Memory B cell (primary cell): Measurements from ENCODE around the gene CRTC1.
"Not testable (repeated sequence)": the region's sequence is repeated elsewhere in the genome, so short reads cannot be mapped to it uniquely, and the experiment has no call there.

Experiments used
- ATAC-seq: fragments of 150-1000 bp; cut with Tn5 transposase; 2 replicates; pipeline ENCODE4 v1.10.0; 2021; ENCODE audit warnings: low read depth, mild to moderate bottlenecking, moderate library complexity
- DNase-seq, 2 donors: peaks; one replicate each; pipeline ENCODE4 v3.0.0; 2022; ENCODE audit warnings: low spot score in 2 of 2
- H3K27ac Mint-ChIP-seq: one replicate; pipeline ENCODE4 v1.8.0; 2022; ENCODE audit warnings: mild to moderate bottlenecking, moderate library complexity, mixed read lengths
- H3K27me3 Mint-ChIP-seq: one replicate; pipeline ENCODE4 v1.8.0; 2022; ENCODE audit warnings: mixed read lengths
- H3K36me3 Mint-ChIP-seq: one replicate; pipeline ENCODE4 v1.8.0; 2022; ENCODE audit warnings: mild to moderate bottlenecking, mixed read lengths
- H3K4me1 Mint-ChIP-seq: one replicate; pipeline ENCODE4 v1.8.0; 2022; ENCODE audit warnings: mixed read lengths
- H3K4me3 Mint-ChIP-seq: one replicate; pipeline ENCODE4 v1.8.0; 2022; ENCODE audit warnings: mild to moderate bottlenecking, moderate library complexity, mixed read lengths
- H3K9me3 Mint-ChIP-seq: one replicate; pipeline ENCODE4 v1.8.0; 2022; ENCODE audit warnings: mixed read lengths

Gene CRTC1

GRCh38 chr19:18727602-18728001, 44.1 kb downstream of the CRTC1 start:
- not testable (repeated sequence) for H3K36me3 Mint-ChIP-seq, H3K27ac Mint-ChIP-seq, H3K9me3 Mint-ChIP-seq, DNase-seq, ATAC-seq, H3K4me3 Mint-ChIP-seq, H3K27me3 Mint-ChIP-seq, H3K4me1 Mint-ChIP-seq

DNA sequence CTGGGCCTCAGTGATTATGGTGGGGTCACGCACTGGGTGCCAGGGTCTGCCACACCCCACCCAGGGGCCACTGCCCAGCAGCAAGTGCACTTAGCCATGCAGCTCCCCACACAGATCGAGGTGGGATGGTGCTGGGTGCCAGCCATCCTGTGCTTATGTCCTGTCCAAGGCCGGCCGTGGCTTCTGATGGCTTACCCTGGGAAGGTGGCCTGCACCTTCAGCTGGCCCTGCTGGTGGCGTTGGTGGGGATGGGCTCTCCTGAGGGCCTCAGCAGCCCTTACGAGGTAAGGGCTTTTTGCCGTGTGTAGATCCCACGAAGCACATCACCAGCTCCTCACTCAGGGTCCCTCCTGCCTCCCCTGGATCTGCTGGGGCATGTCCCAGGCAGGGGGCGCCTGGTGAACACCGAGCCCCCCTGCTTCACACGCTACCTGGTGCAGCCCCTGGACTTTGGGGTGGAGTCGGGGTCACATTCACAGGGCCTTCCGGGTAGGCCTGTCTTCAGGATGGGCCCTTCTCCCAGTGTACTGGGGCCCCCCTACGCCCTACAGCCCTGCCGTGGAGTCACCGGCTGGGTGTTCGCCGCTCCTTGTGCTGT, 46.6 kb downstream of the CRTC1 start:
- Mint-ChIP-seq H3K9me3 (no peaks in the 10 kb centered on the region), H3K27me3 (no peaks in the 10 kb centered on the region), H3K36me3 (peaks cover 4% of the 10 kb centered on the region), H3K4me1 (peaks cover 8% of the 10 kb centered on the region), H3K27ac (no peak overlapping the region), H3K4me3 (no peak overlapping the region)
- DNase-seq (no peak), ATAC-seq (no peak)

GRCh38 chr19:18730885-18731513, 47.5 kb downstream of the CRTC1 start:
- Mint-ChIP-seq H3K4me1 (peaks cover 5% of the 10 kb centered on the region), H3K27ac (no peak overlapping the region), H3K27me3 (no peaks in the 10 kb centered on the region), H3K4me3 (no peak overlapping the region), H3K9me3 (no peaks in the 10 kb centered on the region), H3K36me3 (peaks cover 4% of the 10 kb centered on the region)
- no peak for ATAC-seq
- DNase-seq, result no peak

GRCh38 chr19:18731562-18732008, 48.1 kb downstream of the CRTC1 start:
- Mint-ChIP-seq H3K9me3 (no peaks in the 10 kb centered on the region), H3K4me3 (no peak overlapping the region), H3K4me1 (peaks cover 5% of the 10 kb centered on the region), H3K36me3 (peaks cover 4% of the 10 kb centered on the region), H3K27ac (no peak overlapping the region), H3K27me3 (no peaks in the 10 kb centered on the region)
- ATAC-seq (no peak), DNase-seq (no peak)

- peaks cover 2% of the 10 kb centered on the region for H3K36me3 Mint-ChIP-seq
- H3K27me3 Mint-ChIP-seq, result no peaks in the 10 kb centered on the region
- ATAC-seq, result no peak
- H3K9me3 Mint-ChIP-seq, result no peaks in the 10 kb centered on the region
- H3K4me3 Mint-ChIP-seq, result no peak overlapping the region
- H3K4me1 Mint-ChIP-seq, result peaks cover 5% of the 10 kb centered on the region
- no peak overlapping the region for H3K27ac Mint-ChIP-seq
- DNase-seq, result no peak
These were observed 49.7 kb downstream of the CRTC1 start for GRCh38 chr19:18733196-18733647.

- not testable (repeated sequence) for H3K27ac Mint-ChIP-seq, H3K36me3 Mint-ChIP-seq, DNase-seq, H3K9me3 Mint-ChIP-seq, H3K4me3 Mint-ChIP-seq, ATAC-seq, H3K27me3 Mint-ChIP-seq, H3K4me1 Mint-ChIP-seq
These were observed 50.4 kb downstream of the CRTC1 start for GRCh38 chr19:18733762-18734332.

DNA sequence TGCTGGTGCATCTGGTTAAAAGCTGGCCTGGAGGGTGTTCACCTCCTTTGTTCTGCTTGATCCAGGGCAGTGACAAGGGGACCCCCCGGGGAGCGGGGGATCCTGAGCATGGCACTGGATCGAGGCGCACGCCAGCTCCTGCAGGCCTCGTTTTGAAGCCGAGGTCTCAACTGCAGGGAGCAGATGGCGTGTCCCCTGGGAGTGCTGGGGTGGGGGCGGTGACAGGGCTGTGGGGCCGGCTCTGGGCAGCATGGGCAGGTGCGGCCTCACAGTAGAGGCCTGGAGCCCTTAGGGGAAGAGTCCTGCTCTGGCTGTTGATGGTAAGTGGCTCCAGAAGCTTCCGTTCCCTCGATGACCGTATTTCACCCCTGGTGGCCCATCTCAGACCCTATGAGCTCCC, 51.8 kb downstream of the CRTC1 start:
- no peak for DNase-seq
- ATAC-seq, result no peak
- H3K9me3 Mint-ChIP-seq, result no peaks in the 10 kb centered on the region
- no peak overlapping the region for H3K27ac Mint-ChIP-seq
- no peaks in the 10 kb centered on the region for H3K27me3 Mint-ChIP-seq
- H3K4me3 Mint-ChIP-seq, result no peak overlapping the region
- peaks cover 5% of the 10 kb centered on the region for H3K4me1 Mint-ChIP-seq
- H3K36me3 Mint-ChIP-seq, result peaks cover 2% of the 10 kb centered on the region

GRCh38 chr19:18735752-18736151, 52.3 kb downstream of the CRTC1 start:
- no peak for ATAC-seq

GRCh38 chr19:18736415-18737336, 53.2 kb downstream of the CRTC1 start:
- ATAC-seq, result no peak
- H3K27me3 Mint-ChIP-seq, result no peaks in the 10 kb centered on the region
- no peak overlapping the region for H3K27ac Mint-ChIP-seq
- H3K9me3 Mint-ChIP-seq, result no peaks in the 10 kb centered on the region
- H3K4me3 Mint-ChIP-seq, result no peak overlapping the region
- no peaks in the 10 kb centered on the region for H3K36me3 Mint-ChIP-seq
- DNase-seq, result no peak
- no peaks in the 10 kb centered on the region for H3K4me1 Mint-ChIP-seq

More at GRCh38 chr19:18735752-18736151, 52.3 kb downstream of the CRTC1 start:
- no peaks in the 10 kb centered on the region for H3K36me3 Mint-ChIP-seq
- no peak overlapping the region for H3K27ac Mint-ChIP-seq
- DNase-seq, result no peak
- no peaks in the 10 kb centered on the region for H3K9me3 Mint-ChIP-seq
- H3K27me3 Mint-ChIP-seq, result no peaks in the 10 kb centered on the region
- H3K4me3 Mint-ChIP-seq, result no peak overlapping the region
- H3K4me1 Mint-ChIP-seq, result peaks cover 5% of the 10 kb centered on the region

DNA sequence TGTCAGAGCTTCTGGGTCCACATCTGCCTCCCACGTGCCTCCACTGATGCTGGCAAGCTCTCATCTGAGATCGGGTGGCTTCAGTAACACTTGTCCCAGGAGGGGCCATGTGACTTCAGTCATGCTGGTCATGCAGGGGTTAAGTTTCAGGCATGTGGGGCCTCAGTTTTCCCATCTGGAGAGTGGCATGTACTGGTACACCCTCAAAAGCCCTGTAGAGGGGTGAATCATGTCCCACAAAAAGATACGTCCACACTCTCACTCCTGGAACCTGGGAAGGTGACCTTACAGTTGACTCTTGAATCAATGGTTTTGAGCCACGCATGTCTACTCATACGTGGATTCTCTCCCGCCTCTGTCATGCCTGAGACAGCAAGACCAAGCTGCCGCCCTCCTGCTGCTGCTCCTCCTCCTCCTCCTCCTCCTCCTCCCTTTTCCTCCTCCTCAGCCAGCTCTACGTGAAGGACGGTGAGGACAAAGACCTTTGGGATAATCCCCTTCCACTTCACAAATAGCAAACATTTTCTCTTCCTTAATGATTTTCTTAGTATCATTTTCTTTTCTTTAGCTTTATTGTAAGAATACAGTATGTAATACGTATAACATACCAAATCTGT, 54.0 kb downstream of the CRTC1 start:
- Mint-ChIP-seq H3K27me3 (no peaks in the 10 kb centered on the region), H3K4me3 (no peak overlapping the region), H3K27ac (no peak overlapping the region), H3K4me1 (no peaks in the 10 kb centered on the region), H3K36me3 (no peaks in the 10 kb centered on the region), H3K9me3 (no peaks in the 10 kb centered on the region)
- no peak for ATAC-seq
- no peak for DNase-seq

DNA sequence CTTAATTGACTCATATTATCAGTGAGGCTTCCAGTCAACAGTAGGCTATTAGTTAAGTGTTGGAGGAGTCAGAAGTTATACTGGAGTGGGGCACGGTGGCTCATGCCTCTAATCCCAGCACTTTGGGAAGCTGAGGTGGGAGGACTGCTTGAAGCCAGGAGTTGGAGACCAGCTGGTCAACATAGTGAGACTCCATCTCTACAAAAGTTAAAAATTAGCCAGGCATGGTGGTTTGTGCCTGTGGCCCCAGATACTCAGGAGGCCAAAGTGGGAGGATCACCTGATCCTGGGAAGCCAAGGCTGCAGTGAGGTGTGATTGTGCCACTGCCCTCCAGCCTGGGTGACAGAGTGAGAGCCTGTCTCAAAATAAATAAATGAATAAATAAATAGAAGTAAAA, 54.5 kb downstream of the CRTC1 start:
- DNase-seq, result no peak
- H3K9me3 Mint-ChIP-seq, result no peaks in the 10 kb centered on the region
- no peaks in the 10 kb centered on the region for H3K4me1 Mint-ChIP-seq
- no peaks in the 10 kb centered on the region for H3K27me3 Mint-ChIP-seq
- no peak for ATAC-seq
- no peaks in the 10 kb centered on the region for H3K36me3 Mint-ChIP-seq
- H3K4me3 Mint-ChIP-seq, result no peak overlapping the region
- H3K27ac Mint-ChIP-seq, result no peak overlapping the region

GRCh38 chr19:18738961-18739690, 55.6 kb downstream of the CRTC1 start:
- Mint-ChIP-seq H3K27ac (no peak overlapping the region), H3K27me3 (no peaks in the 10 kb centered on the region), H3K36me3 (no peaks in the 10 kb centered on the region), H3K9me3 (no peaks in the 10 kb centered on the region), H3K4me3 (no peak overlapping the region), H3K4me1 (no peaks in the 10 kb centered on the region)
- ATAC-seq (no peak), DNase-seq (no peak)
